A549 (cell line): ENCODE data around the gene PNMA8B.

Source experiments
- CTCF ChIP-seq: fragments of >200 bp; sonication (Bioruptor Twin); formaldehyde crosslinking; IDR thresholded peaks from 3 replicates; pipeline ENCODE4 v1.5.1; 2016
- JUN ChIP-seq, 2 experiments: fragments of >200 bp; sonication (Bioruptor Twin); formaldehyde crosslinking; IDR thresholded peaks; 2 replicates in 1 of 2; 3 replicates in 1 of 2; pipeline ENCODE4 v1.6.1; 2016 to 2017
- JUNB ChIP-seq: fragments of >200 bp; sonication (Bioruptor Twin); formaldehyde crosslinking; IDR thresholded peaks from 2 replicates; pipeline ENCODE4 v1.6.1; 2016
- MAX ChIP-seq: IDR thresholded peaks from 2 replicates; pipeline ENCODE4 v1.6.1; 2012
- POLR2A ChIP-seq: IDR thresholded peaks from 2 replicates; pipeline ENCODE4 v1.6.1; 2012; ENCODE audit warnings: mild to moderate bottlenecking, low read length
- POLR2AphosphoS2 ChIP-seq: conservative IDR thresholded peaks from 2 replicates; pipeline ENCODE4 v1.6.1; 2012; ENCODE audit warnings: low read length, improper control_type of control experiment, inconsistent platforms
- SMC3 ChIP-seq: fragments of >200 bp; sonication (Bioruptor Twin); formaldehyde crosslinking; IDR thresholded peaks from 3 replicates; pipeline ENCODE4 v1.6.1; 2018; ENCODE audit warnings: inconsistent platforms
- SREBF2 ChIP-seq: fragments of 450-650 bp; IDR thresholded peaks from 2 replicates; pipeline ENCODE4 v1.6.1; 2014; ENCODE audit warnings: mild to moderate bottlenecking, moderate library complexity
- ZFP36 ChIP-seq: fragments of 450-650 bp; IDR thresholded peaks from 2 replicates; pipeline ENCODE4 v1.6.1; 2014; ENCODE audit warnings: borderline replicate concordance; ENCODE audit not compliant: partially characterized antibody
- TF ChIP-seq, protein P1 (sequence below): IDR thresholded peaks from 2 replicates; pipeline ENCODE4 v1.6.1; 2012
- TF ChIP-seq, protein P2 (sequence below): fragments of >200 bp; sonication (Bioruptor Twin); formaldehyde crosslinking; IDR thresholded peaks from 2 replicates; pipeline ENCODE4 v1.6.1; 2016

DNA sequence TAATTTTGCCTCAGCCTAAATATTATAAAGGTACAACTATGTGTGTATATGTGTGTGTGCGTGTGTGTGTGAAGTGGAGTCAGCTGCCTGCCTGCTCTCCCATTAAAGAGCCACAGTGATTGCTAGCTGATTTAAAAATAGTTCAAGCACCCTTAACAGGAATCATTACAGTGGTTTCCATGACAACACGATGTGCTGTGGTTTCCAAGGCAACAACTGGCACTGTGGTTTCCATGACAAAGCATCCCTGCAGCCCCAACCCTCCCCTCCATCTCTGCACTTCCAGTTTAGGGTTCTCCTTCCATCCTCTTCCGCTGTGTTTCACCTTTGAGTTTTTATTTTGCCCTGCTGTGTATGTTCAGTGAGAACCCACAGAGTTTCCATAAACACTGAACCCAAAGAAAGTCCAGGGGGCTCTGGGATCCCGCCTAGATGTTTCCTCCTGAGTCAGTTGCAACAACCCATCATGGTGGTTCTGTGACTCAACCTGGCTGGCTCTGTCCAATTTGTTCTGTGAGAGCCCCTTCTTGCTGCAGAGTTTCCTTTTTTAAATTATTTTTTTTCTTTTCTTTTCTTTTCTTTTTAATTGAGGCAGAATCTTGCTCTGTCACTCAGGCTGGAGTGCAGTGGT, 17.2 kb downstream of the PNMA8B start:
- no peak for TF ChIP-seq POLR2A
- TF ChIP-seq, protein P1, sequence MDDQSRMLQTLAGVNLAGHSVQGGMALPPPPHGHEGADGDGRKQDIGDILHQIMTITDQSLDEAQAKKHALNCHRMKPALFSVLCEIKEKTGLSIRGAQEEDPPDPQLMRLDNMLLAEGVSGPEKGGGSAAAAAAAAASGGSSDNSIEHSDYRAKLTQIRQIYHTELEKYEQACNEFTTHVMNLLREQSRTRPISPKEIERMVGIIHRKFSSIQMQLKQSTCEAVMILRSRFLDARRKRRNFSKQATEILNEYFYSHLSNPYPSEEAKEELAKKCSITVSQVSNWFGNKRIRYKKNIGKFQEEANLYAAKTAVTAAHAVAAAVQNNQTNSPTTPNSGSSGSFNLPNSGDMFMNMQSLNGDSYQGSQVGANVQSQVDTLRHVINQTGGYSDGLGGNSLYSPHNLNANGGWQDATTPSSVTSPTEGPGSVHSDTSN, result no peak
- TF ChIP-seq CTCF, result no peak
- no peak for TF ChIP-seq SMC3
- TF ChIP-seq JUNB, result no peak
- no peak for TF ChIP-seq POLR2AphosphoS2
- TF ChIP-seq, protein P2, sequence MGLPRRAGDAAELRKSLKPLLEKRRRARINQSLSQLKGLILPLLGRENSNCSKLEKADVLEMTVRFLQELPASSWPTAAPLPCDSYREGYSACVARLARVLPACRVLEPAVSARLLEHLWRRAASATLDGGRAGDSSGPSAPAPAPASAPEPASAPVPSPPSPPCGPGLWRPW, result no peak
- TF ChIP-seq SREBF2, result no peak
- no peak for TF ChIP-seq ZFP36
- no peak for TF ChIP-seq MAX
- TF ChIP-seq JUN (IDR thresholded peaks at IDR 0.05), result no peak
